Gastrocnemius medialis (tissue), 4 donors: ENCODE measurements around the gene SCAP. TPM values are rescaled to one million over a fixed set of nuclear protein-coding genes. Genes with fewer than 3 reads are reported as not detected.
A peak's percentile ranks its signal among the peaks of the same experiment; 100 is the strongest.
"Not testable (repeated sequence)": the region's sequence is repeated elsewhere in the genome, so short reads cannot be mapped to it uniquely, and the experiment has no call there.

Experiments
- ATAC-seq, 2 donors: fragments of 150-250 bp; one replicate each; pipeline ENCODE4 v1.9.1; 2016
- DNase-seq, 2 donors: peaks; one replicate each; pipeline ENCODE4 v3.0.0-alpha.2; 2019
- H3K27ac ChIP-seq, 4 donors: fragments of 200-600 bp; sonication (generic); 1 replicate in 1 of 4; 2 replicates in 3 of 4; pipeline ENCODE4 v1.5.1; 2016 to 2018; ENCODE audit warnings: mild to moderate bottlenecking in 2 of 4, moderate library complexity in 1 of 4
- H3K27me3 ChIP-seq, 3 donors: fragments of 200-600 bp; sonication (generic) in 2 of 3; 1 replicate in 1 of 3; 2 replicates in 2 of 3; pipeline versions ENCODE4 v1.5.1 to v1.6.0; 2016 to 2019; ENCODE audit warnings: mild to moderate bottlenecking in 1 of 3, moderate library complexity in 1 of 3
- H3K36me3 ChIP-seq, 2 donors: fragments of 200-600 bp; sonication (generic) in 1 of 2; one replicate each; pipeline ENCODE4 v1.5.1; 2017 to 2018
- H3K4me1 ChIP-seq, 2 donors: fragments of 200-600 bp; sonication (generic) in 1 of 2; one replicate each; pipeline ENCODE4 v1.5.1; 2016 to 2017; ENCODE audit warnings: mild to moderate bottlenecking in 2 of 2
- H3K4me3 ChIP-seq, 4 donors: fragments of 200-600 bp; sonication (generic) in 3 of 4; 1 replicate in 1 of 4; 2 replicates in 3 of 4; pipeline ENCODE4 v1.5.1; 2016 to 2019; ENCODE audit warnings: mild to moderate bottlenecking in 2 of 4
- H3K9me3 ChIP-seq, 3 donors: fragments of 200-600 bp; sonication (generic) in 2 of 3; 1 replicate in 1 of 3; 2 replicates in 2 of 3; pipeline ENCODE4 v1.5.1; 2016 to 2019
- POLR2A ChIP-seq, 2 donors: fragments of 450-650 bp; IDR thresholded peaks; one replicate each; pipeline ENCODE4 v1.6.1; 2017; ENCODE audit warnings: antibody characterized with exemption in 2 of 2, mild to moderate bottlenecking in 2 of 2, moderate library complexity in 2 of 2
- in situ Hi-C, 4 donors: fragments of 200-750 bp; cut with MboI; loops; one replicate each; pipeline versions ENCODE4 v1.15.0 to v1.8.0; 2017; ENCODE audit warnings: low sequenced_read_pairs in 4 of 4
- intact Hi-C: fragments of 100-400 bp; cut with DNase I; formaldehyde crosslinking; loops from one replicate; pipeline ENCODE4 v1.15.1; 2023; ENCODE audit warnings: low total_unique reads
- total RNA-seq, 4 donors: library from RNA; depleted of rRNA; stranded (reverse); fragments of >200 nt; gene quantifications; one replicate each; pipeline versions ENCODE4 v1.1.0 to v1.2.3, GENCODE V29; 2016
- TF ChIP-seq, protein P1 (sequence below), 5 experiments: fragments of 450-650 bp in 3 of 5; fragments of 200-600 bp in 2 of 5; sonication (generic) in 2 of 5; IDR thresholded peaks in 4 of 5; conservative IDR thresholded peaks in 1 of 5; 1 replicate in 4 of 5; 2 replicates in 1 of 5; pipeline ENCODE4 v1.5.1; 2016 to 2019; ENCODE audit warnings: antibody characterized with exemption in 5 of 5, mild to moderate bottlenecking in 3 of 5, moderate library complexity in 3 of 5

The SCAP gene
- total RNA-seq, 4 donors from 2014 or later = 38.2 to 48.1 (median 42.8) TPM

DNA sequence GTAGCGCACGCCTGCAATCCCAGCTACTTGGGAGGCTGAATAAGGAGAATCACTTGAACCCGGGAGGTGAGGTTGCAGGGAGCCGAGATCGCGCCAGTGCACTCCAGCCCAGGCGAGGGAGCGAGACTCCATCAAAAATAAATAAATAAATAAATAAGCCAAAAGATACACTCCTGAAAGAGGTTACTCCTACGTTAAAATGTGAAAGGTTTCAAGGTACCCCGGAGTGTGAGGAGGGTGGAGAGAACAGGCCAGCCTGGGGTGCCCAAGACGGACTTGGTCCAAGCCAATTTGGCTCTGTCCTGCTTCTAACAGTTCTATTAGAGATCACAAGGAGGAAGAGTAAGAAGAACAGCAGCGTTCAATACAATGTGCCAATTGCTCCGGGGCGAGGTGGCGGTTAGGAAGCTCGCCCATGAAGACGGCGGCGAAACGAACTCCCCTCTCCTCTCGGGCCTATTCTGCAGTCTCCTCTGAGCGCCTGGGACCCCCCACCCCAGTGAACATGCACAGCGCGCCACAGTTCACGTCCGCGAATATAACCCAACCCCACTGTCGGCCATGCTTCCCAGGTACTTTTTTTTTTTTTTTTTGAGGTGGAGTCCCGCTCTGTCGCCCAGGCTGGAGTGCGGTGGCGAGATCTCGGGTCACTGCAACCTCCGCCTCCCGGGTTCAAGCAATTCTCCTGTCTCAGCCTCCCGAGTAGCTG lies 36.8 kb upstream of the SCAP start:
- no peaks in the 10 kb centered on the region for H3K27me3 ChIP-seq
- no peaks in the 10 kb centered on the region for H3K9me3 ChIP-seq
- peaks cover 0 to 32% of the 10 kb centered on the region in 2 donors for H3K36me3 ChIP-seq
- DNase-seq (no peak), ATAC-seq (peak in 1 of 2 donors; percentile 22)
- peak overlapping the region; percentile 84 to 98 (median 94) for H3K27ac ChIP-seq
- TF ChIP-seq, protein P1, sequence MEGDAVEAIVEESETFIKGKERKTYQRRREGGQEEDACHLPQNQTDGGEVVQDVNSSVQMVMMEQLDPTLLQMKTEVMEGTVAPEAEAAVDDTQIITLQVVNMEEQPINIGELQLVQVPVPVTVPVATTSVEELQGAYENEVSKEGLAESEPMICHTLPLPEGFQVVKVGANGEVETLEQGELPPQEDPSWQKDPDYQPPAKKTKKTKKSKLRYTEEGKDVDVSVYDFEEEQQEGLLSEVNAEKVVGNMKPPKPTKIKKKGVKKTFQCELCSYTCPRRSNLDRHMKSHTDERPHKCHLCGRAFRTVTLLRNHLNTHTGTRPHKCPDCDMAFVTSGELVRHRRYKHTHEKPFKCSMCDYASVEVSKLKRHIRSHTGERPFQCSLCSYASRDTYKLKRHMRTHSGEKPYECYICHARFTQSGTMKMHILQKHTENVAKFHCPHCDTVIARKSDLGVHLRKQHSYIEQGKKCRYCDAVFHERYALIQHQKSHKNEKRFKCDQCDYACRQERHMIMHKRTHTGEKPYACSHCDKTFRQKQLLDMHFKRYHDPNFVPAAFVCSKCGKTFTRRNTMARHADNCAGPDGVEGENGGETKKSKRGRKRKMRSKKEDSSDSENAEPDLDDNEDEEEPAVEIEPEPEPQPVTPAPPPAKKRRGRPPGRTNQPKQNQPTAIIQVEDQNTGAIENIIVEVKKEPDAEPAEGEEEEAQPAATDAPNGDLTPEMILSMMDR (IDR thresholded peaks at IDR 0.05 in 4 of 5, conservative IDR thresholded peaks at IDR 0.05 in 1 of 5) = no peak
- TF ChIP-seq POLR2A (IDR thresholded peaks at IDR 0.05) = no peak
- H3K4me3 ChIP-seq = peak overlapping the region; percentile 59 to 93 (median 78)
- in situ Hi-C loops (loop anchor here in 1 of 4 donors (5.0 kb wide), 1 partner anchor 275 kb away; no protein-coding TSS in a partner anchor), intact Hi-C loops (loop anchor here (1.0 to 5.0 kb wide), 3 partner anchors 36 to 290 kb away; partner anchors contain the start of gene DHX30)
- H3K4me1 ChIP-seq = peaks cover 0 to 5% of the 10 kb centered on the region in 2 donors

DNA sequence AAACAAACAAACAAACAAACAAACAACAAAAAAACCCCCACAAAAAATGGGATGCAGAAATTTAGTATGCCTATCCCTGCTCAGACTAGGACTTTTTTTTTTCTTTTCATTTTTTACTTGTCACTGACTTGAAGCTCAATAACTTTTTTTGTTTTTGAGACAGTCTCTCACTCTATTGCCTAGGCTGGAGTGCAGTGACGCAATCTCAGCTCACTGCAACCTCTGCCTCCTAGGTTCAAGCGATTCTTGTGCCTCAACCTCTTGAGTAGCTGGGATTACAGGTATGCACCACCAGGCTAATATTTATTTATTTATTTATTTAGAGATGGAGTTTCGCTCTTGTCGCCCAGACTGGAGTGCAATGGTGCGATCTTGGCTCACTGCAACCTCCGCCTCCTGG lies 29.5 kb upstream of the SCAP start:
- H3K4me3 ChIP-seq, in situ Hi-C loops, H3K4me1 ChIP-seq, H3K9me3 ChIP-seq, intact Hi-C loops, ATAC-seq, DNase-seq, H3K27me3 ChIP-seq, H3K27ac ChIP-seq: not testable (repeated sequence)
- H3K36me3 ChIP-seq = peaks cover 3 to 72% of the 10 kb centered on the region in 2 donors

DNA sequence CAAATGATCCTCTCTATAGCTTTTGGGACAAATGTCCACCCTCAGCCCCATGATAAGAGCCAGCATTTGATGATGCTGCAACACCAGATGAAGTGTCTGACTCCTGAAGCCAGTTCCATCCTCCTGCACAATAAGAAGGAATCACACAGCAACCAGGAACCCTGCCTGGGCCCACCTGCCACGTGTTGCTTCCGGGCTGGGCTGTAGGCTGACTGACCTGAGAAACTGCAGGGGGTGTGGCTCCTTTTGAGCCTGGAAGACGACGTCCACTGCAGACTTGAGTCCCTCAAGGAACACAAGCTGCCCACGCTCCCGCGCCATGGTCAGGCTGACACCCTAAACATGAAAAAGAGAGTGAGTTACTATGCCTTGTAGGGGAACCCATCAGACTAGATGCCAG lies 28.4 kb upstream of the SCAP start:
- H3K27me3 ChIP-seq = no peaks in the 10 kb centered on the region
- intact Hi-C loops (no loop called here), in situ Hi-C loops (no loop called here)
- no peak for DNase-seq
- H3K9me3 ChIP-seq = no peaks in the 10 kb centered on the region
- TF ChIP-seq, protein P1 (IDR thresholded peaks at IDR 0.05 in 4 of 5, conservative IDR thresholded peaks at IDR 0.05 in 1 of 5) = no peak
- TF ChIP-seq POLR2A (IDR thresholded peaks at IDR 0.05) = no peak
- peaks cover 3 to 71% of the 10 kb centered on the region in 2 donors for H3K36me3 ChIP-seq
- no peak overlapping the region for H3K27ac ChIP-seq
- H3K4me1 ChIP-seq = no peaks in the 10 kb centered on the region
- H3K4me3 ChIP-seq = no peak overlapping the region
- no peak for ATAC-seq

DNA sequence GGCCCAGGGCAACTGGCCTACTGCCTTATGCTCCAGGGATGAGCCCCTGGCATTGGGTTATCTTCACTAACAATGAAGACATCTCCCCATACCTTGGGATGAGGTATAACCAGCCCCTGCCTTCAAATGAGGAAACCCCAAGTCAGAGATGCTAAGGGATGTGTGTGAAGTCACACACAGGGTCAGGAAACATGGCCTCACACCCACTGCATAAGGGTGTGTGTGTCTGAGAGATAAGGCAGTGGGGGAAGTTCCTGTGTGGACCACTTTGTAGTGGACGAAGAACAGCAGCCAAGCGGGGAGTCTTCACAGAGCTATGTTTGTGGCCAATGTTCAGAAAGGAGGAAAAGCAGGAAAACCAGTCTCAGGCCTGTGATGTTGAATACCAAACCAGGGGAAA lies 27.3 kb upstream of the SCAP start:
- Histone ChIP-seq H3K4me3 (no peak overlapping the region), H3K27ac (no peak overlapping the region), H3K9me3 (no peaks in the 10 kb centered on the region), H3K36me3 (peaks cover 3 to 73% of the 10 kb centered on the region in 2 donors), H3K27me3 (no peaks in the 10 kb centered on the region), H3K4me1 (no peaks in the 10 kb centered on the region)
- intact Hi-C loops = no loop called here
- in situ Hi-C loops = no loop called here
- DNase-seq (no peak), ATAC-seq (no peak)
- TF ChIP-seq, protein P1 (IDR thresholded peaks at IDR 0.05 in 4 of 5, conservative IDR thresholded peaks at IDR 0.05 in 1 of 5) = no peak
- no peak for TF ChIP-seq POLR2A (IDR thresholded peaks at IDR 0.05)

DNA sequence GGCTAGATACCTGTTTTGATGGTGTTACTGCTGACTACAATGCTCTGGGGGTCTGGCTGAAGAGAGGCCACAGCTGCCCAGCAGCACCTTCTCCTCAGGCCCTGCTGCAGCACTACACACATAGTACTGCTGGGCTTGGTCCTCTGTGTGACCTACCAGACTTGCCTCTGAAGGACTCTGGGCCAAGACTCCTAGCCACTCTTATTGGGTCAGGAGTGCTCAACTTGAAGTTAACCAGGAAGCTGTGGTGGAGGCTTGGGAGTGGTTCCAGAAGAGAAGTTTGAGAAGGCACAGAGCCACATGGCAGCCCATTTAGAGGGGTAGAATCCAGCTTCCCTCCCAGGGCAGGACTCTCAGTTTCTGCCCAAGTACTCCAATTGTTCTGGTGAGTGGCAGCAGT lies 21.2 kb upstream of the SCAP start:
- intact Hi-C loops = no loop called here
- Histone ChIP-seq H3K27ac (no peak overlapping the region), H3K36me3 (peaks cover 0 to 69% of the 10 kb centered on the region in 2 donors), H3K9me3 (no peaks in the 10 kb centered on the region), H3K4me1 (no peaks in the 10 kb centered on the region), H3K4me3 (no peak overlapping the region), H3K27me3 (no peaks in the 10 kb centered on the region)
- ATAC-seq (no peak), DNase-seq (no peak)
- in situ Hi-C loops = no loop called here
- no peak for TF ChIP-seq POLR2A (IDR thresholded peaks at IDR 0.05)
- TF ChIP-seq, protein P1 (IDR thresholded peaks at IDR 0.05 in 4 of 5, conservative IDR thresholded peaks at IDR 0.05 in 1 of 5) = no peak
